Measurements from ENCODE around the gene RRH.
"Not testable (repeated sequence)": the region's sequence is repeated elsewhere in the genome, so short reads cannot be mapped to it uniquely, and the experiment has no call there.

Gene RRH, protein sequence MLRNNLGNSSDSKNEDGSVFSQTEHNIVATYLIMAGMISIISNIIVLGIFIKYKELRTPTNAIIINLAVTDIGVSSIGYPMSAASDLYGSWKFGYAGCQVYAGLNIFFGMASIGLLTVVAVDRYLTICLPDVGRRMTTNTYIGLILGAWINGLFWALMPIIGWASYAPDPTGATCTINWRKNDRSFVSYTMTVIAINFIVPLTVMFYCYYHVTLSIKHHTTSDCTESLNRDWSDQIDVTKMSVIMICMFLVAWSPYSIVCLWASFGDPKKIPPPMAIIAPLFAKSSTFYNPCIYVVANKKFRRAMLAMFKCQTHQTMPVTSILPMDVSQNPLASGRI

DNA sequence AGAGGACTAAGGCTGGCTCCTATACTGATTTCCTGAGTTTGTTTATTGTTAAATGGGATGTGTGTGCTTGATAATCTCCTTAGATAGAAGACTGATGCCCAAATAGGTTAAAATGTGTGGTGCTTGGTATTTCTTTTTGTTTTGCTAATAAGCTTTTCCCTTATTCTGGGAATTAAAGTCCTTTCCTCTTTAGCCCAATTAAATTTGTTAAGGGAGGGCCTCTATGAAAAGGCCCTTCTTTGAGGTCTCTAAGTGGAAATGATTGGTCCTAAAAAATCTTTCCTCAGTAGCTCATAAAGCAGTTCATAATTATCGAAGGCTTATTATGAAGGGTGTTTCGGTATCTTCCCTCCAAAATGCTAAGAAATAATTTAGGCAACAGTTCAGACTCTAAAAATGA is at the start of gene RRH:
TSS of gene RRH (plus strand) at position 301 of the 400 bp plus-strand sequence. CDS start at position 357, 56 bp downstream.
- H3K36me3 ChIP-seq (ENCODE audit: control insufficient read depth in 1 of 2, insufficient read depth in 2 of 2, low read length in 2 of 2) = peaks cover 3 to 14% of the 10 kb centered on the region in 2 donors
- no peaks in the 10 kb centered on the region for H3K27me3 ChIP-seq (ENCODE audit: low read depth, low read length)
- H3K4me1 ChIP-seq (ENCODE audit: control insufficient read depth in 1 of 2, insufficient read depth in 2 of 2, low read length in 2 of 2) = no peaks in the 10 kb centered on the region
- H3K9me3 ChIP-seq (ENCODE audit: control insufficient read depth in 1 of 2, low read length in 2 of 2) = no peaks in the 10 kb centered on the region
- no peak within 1 kb of the TSS for H3K27ac ChIP-seq (ENCODE audit: low read length)
- no peak within 1 kb of the TSS for H3K4me3 ChIP-seq (ENCODE audit: low read depth in 1 of 2, low read length in 2 of 2)

DNA sequence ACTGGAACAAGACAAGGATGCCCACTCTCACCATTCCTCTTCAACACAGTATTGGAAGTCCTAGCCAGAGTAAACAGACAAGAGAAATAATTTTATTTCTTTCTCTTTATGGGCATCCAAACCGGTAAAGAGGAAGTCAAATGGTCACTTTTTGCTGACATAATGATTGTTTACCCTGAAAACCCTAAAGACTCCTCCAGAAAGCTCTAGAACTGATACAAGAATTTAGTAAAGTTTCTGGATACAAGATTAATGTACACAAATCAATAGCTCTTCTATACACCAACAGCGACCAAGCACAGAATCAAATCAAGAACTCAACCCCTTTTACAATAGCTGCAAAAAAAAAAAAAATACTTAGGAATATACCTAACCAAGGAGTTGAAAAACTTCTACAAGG is 45.7 kb upstream of the RRH start:
- not testable (repeated sequence) for H3K27ac ChIP-seq (ENCODE audit: low read length); H3K4me3 ChIP-seq (ENCODE audit: low read depth in 1 of 2, low read length in 2 of 2); H3K9me3 ChIP-seq (ENCODE audit: control insufficient read depth in 1 of 2, low read length in 2 of 2); H3K27me3 ChIP-seq (ENCODE audit: low read depth, low read length); H3K4me1 ChIP-seq (ENCODE audit: control insufficient read depth in 1 of 2, insufficient read depth in 2 of 2, low read length in 2 of 2); H3K36me3 ChIP-seq (ENCODE audit: control insufficient read depth in 1 of 2, insufficient read depth in 2 of 2, low read length in 2 of 2)

DNA sequence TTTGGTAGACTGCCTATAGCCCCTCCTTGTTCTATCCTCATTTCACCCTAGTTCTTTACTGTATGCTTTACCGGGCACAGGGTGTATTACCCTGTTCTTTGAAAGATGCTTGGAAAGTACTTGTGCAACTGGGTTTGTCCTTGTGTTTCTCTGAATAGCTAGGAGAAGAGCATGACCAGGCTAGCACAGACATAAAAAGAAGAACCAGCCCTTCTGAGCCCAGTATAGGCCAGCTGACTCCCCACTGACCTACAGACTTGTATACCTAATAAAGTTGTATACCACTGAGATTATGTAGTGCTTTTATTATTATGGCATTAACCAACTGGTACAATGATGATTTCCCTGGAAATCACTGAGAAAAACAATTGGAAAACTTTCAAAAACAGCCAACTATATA is 40.9 kb upstream of the RRH start:
- Histone ChIP-seq H3K27me3 (ENCODE audit: low read depth, low read length) (no peaks in the 10 kb centered on the region), H3K9me3 (ENCODE audit: control insufficient read depth in 1 of 2, low read length in 2 of 2) (no peaks in the 10 kb centered on the region), H3K4me3 (ENCODE audit: low read depth in 1 of 2, low read length in 2 of 2) (no peak overlapping the region), H3K27ac (ENCODE audit: low read length) (no peak overlapping the region), H3K4me1 (ENCODE audit: control insufficient read depth in 1 of 2, insufficient read depth in 2 of 2, low read length in 2 of 2) (no peaks in the 10 kb centered on the region), H3K36me3 (ENCODE audit: control insufficient read depth in 1 of 2, insufficient read depth in 2 of 2, low read length in 2 of 2) (no peaks in the 10 kb centered on the region)

DNA sequence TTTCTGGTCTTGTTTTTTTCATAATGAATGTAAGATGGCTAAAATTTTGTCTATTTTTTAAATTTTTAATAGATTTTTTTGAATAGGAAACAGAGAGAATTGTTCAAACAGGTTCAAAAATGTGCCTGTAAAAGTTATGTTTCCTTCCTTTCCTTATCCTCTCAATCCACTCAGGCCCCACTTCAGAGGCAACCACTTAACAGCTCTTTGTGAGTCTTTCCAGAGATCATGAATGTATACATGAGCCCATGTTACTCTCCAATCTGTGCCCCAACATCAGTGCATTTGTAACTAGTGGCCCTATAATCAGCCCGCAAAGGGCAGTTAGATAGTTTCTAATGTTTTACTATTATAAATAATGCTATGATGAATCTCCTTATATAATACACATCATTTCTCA is 40.0 kb upstream of the RRH start:
- Histone ChIP-seq H3K27ac (ENCODE audit: low read length) (no peak overlapping the region), H3K4me3 (ENCODE audit: low read depth in 1 of 2, low read length in 2 of 2) (no peak overlapping the region), H3K36me3 (ENCODE audit: control insufficient read depth in 1 of 2, insufficient read depth in 2 of 2, low read length in 2 of 2) (no peaks in the 10 kb centered on the region), H3K9me3 (ENCODE audit: control insufficient read depth in 1 of 2, low read length in 2 of 2) (no peaks in the 10 kb centered on the region), H3K27me3 (ENCODE audit: low read depth, low read length) (no peaks in the 10 kb centered on the region), H3K4me1 (ENCODE audit: control insufficient read depth in 1 of 2, insufficient read depth in 2 of 2, low read length in 2 of 2) (no peaks in the 10 kb centered on the region)

DNA sequence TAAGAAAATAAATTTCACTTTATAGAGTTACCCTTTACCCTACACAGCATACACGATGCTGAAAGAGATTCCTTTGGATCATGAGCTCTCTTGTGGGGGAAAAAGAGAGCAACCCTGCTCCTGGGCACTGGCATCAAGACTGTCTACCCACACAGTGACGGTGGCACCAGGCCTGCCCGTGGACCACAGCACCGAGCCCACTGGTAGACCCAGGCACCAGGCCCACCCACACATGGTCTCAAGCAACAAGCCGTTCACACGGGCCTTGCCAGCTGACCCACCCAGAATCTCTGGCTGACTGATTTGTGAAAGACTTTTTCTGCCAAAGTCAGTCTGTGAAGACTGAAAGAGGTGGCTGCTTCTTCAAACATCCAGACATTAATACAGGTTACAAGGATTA is 32.7 kb upstream of the RRH start:
- peaks cover 9 to 13% of the 10 kb centered on the region in 2 donors for H3K9me3 ChIP-seq (ENCODE audit: control insufficient read depth in 1 of 2, low read length in 2 of 2)
- no peak overlapping the region for H3K4me3 ChIP-seq (ENCODE audit: low read depth in 1 of 2, low read length in 2 of 2)
- H3K27me3 ChIP-seq (ENCODE audit: low read depth, low read length) = no peaks in the 10 kb centered on the region

DNA sequence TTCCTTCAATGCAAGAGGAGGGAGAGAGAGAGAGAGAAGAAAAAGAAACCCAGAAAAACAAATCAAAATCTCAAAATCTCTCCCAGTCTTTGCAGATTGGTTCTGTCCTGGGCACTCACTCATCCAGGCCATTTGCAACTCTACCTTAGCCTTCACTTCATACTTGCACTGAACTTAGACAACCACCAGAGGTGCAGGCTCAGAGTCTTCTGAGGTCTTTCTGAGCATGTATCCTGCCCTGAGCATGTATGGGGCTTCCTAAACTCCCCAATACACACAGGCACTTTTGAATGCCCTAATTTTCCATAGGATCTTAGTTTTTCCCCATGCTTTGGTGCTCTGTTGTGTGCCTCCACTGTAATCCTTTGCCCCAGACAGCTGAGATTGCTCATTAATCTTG is 28.9 kb upstream of the RRH start:
- H3K9me3 ChIP-seq (ENCODE audit: control insufficient read depth in 1 of 2, low read length in 2 of 2) = peaks cover 7 to 13% of the 10 kb centered on the region in 2 donors
- no peaks in the 10 kb centered on the region for H3K27me3 ChIP-seq (ENCODE audit: low read depth, low read length)
- H3K4me1 ChIP-seq (ENCODE audit: control insufficient read depth in 1 of 2, insufficient read depth in 2 of 2, low read length in 2 of 2) = no peaks in the 10 kb centered on the region
- H3K36me3 ChIP-seq (ENCODE audit: control insufficient read depth in 1 of 2, insufficient read depth in 2 of 2, low read length in 2 of 2) = no peaks in the 10 kb centered on the region
- H3K27ac ChIP-seq (ENCODE audit: low read length) = no peak overlapping the region
- H3K4me3 ChIP-seq (ENCODE audit: low read depth in 1 of 2, low read length in 2 of 2) = no peak overlapping the region

More for the DNA sequence above, 32.7 kb upstream of the RRH start:
- Histone ChIP-seq H3K27ac (ENCODE audit: low read length) (no peak overlapping the region), H3K4me1 (ENCODE audit: control insufficient read depth in 1 of 2, insufficient read depth in 2 of 2, low read length in 2 of 2) (no peaks in the 10 kb centered on the region), H3K36me3 (ENCODE audit: control insufficient read depth in 1 of 2, insufficient read depth in 2 of 2, low read length in 2 of 2) (no peaks in the 10 kb centered on the region)

DNA sequence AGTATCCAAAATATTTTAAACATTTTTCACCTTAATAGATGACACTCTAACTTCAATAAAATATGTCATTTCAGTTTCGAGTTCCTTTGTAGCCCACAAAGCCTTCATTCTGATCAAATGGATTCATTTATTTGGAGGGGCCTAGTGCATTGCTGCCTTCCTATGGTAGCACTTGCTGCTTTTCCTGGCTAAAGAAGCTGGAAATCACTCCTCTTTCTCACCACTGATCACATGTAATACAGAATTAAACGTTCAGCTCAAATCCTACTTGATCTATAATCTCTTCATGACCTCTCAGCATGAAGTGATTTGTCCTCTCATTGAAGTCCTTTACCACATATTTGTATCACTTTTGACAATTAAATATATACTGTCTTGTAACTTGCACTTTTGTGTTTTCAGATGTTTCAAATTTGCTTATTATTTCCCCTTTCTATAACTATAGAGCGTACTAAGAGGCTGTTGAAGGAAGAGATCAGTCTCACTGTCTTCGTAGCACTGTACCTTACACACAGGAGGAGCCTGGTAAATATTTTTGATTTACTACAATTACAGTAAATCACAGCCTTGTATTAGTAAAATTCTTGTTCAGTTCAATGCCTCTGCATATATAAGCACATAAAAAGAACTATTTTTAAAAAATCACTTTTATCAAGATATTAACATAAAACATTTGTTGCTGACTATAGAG is 26.5 kb upstream of the RRH start:
- no peaks in the 10 kb centered on the region for H3K36me3 ChIP-seq (ENCODE audit: control insufficient read depth in 1 of 2, insufficient read depth in 2 of 2, low read length in 2 of 2)
- no peaks in the 10 kb centered on the region for H3K27me3 ChIP-seq (ENCODE audit: low read depth, low read length)
- H3K4me3 ChIP-seq (ENCODE audit: low read depth in 1 of 2, low read length in 2 of 2) = peak overlapping the region in 1 of 2 donors; percentile 53
- no peaks in the 10 kb centered on the region for H3K4me1 ChIP-seq (ENCODE audit: control insufficient read depth in 1 of 2, insufficient read depth in 2 of 2, low read length in 2 of 2)
- H3K27ac ChIP-seq (ENCODE audit: low read length) = peak overlapping the region; percentile 3
- peaks cover under 1 to 3% of the 10 kb centered on the region in 2 donors for H3K9me3 ChIP-seq (ENCODE audit: control insufficient read depth in 1 of 2, low read length in 2 of 2)

DNA sequence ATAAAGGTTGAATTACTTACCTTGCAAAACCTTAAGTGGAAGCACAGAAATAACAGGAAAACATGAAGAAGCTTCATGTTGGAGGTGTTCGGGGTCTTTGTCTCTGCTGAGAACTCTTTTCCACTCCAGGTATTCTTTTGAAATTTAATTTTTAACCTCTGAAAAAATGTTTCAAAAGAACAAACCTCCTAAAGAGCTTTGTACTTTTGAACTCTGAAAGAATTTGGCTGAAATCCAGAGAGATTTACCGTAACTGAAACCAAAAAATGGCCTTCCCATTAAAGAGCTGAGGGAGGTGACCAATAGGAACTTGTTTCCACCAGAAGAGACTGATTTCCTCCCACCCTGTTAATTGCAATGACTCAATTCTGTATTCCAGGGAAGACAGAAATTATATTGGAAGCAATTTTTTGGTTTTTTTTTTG is 25.9 kb upstream of the RRH start, which contains the start of gene CFI:
TSS of gene CFI (minus strand) at position 105 of the 425 bp plus-strand sequence. CDS start at position 77, 28 bp downstream.
- Histone ChIP-seq H3K9me3 (ENCODE audit: control insufficient read depth in 1 of 2, low read length in 2 of 2) (no peaks in the 10 kb centered on the region), H3K27me3 (ENCODE audit: low read depth, low read length) (no peaks in the 10 kb centered on the region), H3K36me3 (ENCODE audit: control insufficient read depth in 1 of 2, insufficient read depth in 2 of 2, low read length in 2 of 2) (no peaks in the 10 kb centered on the region), H3K4me1 (ENCODE audit: control insufficient read depth in 1 of 2, insufficient read depth in 2 of 2, low read length in 2 of 2) (no peaks in the 10 kb centered on the region), H3K27ac (ENCODE audit: low read length) (peak within 1 kb of the TSS; percentile 3), H3K4me3 (ENCODE audit: low read depth in 1 of 2, low read length in 2 of 2) (peak within 1 kb of the TSS in 1 of 2 donors; percentile 53)

DNA sequence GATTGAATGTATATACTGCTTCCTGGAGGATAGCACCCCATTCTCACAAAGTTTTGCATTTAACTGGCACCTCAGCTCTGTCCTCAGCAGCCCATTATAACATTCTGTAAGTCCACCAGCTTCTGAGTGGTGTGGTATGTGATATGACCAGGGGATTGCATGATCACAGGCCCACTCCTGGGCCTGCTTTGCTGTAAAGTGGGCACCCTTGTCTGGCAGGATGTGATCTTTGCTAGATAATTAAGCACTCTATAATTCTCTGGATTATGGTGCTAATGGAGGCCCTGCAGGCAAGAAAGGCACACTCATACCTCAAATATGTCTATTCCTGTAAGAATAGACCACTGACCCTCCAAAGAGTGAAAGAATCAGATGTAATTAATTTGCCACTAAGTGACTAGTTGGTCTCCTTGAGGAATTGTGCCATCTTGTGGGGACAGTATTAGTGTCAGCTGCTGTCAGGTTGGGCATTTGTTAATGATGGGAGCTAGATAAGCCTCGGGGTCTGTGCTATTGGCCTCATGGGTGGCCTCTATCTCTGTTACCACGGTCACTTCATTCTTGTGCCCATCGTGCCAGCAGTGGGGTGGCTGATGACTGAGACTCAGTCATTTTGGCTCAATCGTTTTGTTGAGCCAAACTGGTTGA is 23.7 kb upstream of the RRH start:
- H3K4me3 ChIP-seq (ENCODE audit: low read depth in 1 of 2, low read length in 2 of 2) = no peak overlapping the region
- no peaks in the 10 kb centered on the region for H3K27me3 ChIP-seq (ENCODE audit: low read depth, low read length)
- H3K27ac ChIP-seq (ENCODE audit: low read length) = no peak overlapping the region
- no peaks in the 10 kb centered on the region for H3K9me3 ChIP-seq (ENCODE audit: control insufficient read depth in 1 of 2, low read length in 2 of 2)
- H3K4me1 ChIP-seq (ENCODE audit: control insufficient read depth in 1 of 2, insufficient read depth in 2 of 2, low read length in 2 of 2) = no peaks in the 10 kb centered on the region
- no peaks in the 10 kb centered on the region for H3K36me3 ChIP-seq (ENCODE audit: control insufficient read depth in 1 of 2, insufficient read depth in 2 of 2, low read length in 2 of 2)

DNA sequence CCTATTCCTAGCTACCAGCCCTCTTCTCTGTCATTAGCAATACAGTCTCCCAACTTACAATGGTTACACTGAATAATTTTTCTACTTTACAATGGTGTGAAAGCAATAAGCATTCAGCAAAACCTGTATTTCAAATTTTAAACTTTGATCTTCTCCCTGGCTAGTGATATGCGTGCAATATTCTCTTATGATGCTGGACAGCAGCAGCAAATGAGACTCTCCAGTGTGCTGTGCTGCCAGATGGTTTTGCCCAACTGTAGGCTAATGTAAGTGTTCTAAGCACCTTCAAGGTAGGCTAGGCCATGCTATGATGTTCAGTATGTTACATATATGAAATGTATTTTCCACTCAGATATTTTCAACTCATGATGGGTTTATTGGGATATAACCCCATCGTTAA is 18.1 kb upstream of the RRH start:
- no peaks in the 10 kb centered on the region for H3K36me3 ChIP-seq (ENCODE audit: control insufficient read depth in 1 of 2, insufficient read depth in 2 of 2, low read length in 2 of 2)
- no peak overlapping the region for H3K27ac ChIP-seq (ENCODE audit: low read length)
- no peaks in the 10 kb centered on the region for H3K27me3 ChIP-seq (ENCODE audit: low read depth, low read length)
- no peaks in the 10 kb centered on the region for H3K4me1 ChIP-seq (ENCODE audit: control insufficient read depth in 1 of 2, insufficient read depth in 2 of 2, low read length in 2 of 2)
- no peak overlapping the region for H3K4me3 ChIP-seq (ENCODE audit: low read depth in 1 of 2, low read length in 2 of 2)
- H3K9me3 ChIP-seq (ENCODE audit: control insufficient read depth in 1 of 2, low read length in 2 of 2) = no peaks in the 10 kb centered on the region

DNA sequence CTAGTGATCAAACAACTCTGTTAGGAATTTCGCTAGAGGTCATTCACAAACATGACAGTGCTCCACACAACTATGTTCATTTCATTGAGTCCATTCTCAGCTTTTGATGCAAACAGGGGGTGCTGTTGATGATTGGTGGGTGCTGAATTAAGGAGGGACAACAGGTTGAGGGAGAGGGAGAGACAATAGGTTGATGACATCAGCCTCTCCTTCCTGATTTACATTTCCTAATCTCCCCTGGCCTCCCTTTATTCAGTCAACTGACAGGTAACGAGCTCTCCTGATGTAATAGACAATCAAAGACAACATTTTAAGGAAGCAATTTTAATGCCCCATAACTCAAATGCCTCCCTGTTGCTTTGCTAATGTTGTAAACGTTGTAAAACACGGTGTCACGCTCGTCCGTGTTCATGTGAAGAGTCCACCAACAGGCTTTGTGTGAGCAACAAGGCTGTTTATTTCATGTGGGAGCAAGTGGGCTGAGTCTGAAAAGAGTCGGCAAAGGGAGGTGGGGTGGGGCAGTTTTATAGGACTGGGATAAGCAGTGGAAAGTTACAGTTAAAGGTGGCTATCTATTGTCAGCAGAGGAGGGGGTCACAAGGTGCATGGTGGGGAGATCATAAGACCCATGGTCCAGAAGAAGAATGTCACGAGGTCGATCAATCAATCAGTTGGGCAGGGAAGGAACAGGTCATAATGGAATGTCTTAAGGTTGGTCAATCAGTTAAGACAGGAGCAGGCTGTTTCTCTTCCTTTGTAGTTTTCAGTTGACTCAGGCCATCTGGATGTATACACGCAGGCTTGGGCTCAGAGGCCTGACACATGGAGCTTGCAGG is 17.0 kb upstream of the RRH start:
- Histone ChIP-seq H3K27me3 (ENCODE audit: low read depth, low read length) (no peaks in the 10 kb centered on the region), H3K9me3 (ENCODE audit: control insufficient read depth in 1 of 2, low read length in 2 of 2) (no peaks in the 10 kb centered on the region), H3K27ac (ENCODE audit: low read length) (no peak overlapping the region), H3K4me3 (ENCODE audit: low read depth in 1 of 2, low read length in 2 of 2) (no peak overlapping the region), H3K4me1 (ENCODE audit: control insufficient read depth in 1 of 2, insufficient read depth in 2 of 2, low read length in 2 of 2) (no peaks in the 10 kb centered on the region), H3K36me3 (ENCODE audit: control insufficient read depth in 1 of 2, insufficient read depth in 2 of 2, low read length in 2 of 2) (no peaks in the 10 kb centered on the region)
